ENCODE data around the gene KCND3. TPM values are rescaled to one million over a fixed set of nuclear protein-coding genes. Genes with fewer than 3 reads are reported as not detected.

KCND3 gene
- total and polyA plus RNA-seq, 5 experiments from 2014 or later, result 0.02 to 0.13 (median 0.06) TPM; not detected in 2

GRCh38 chr1:111857194-111857651 lies 132.2 kb downstream of the KCND3 start:
- H3K36me3 Mint-ChIP-seq, result no peaks in the 10 kb centered on the region
- DNase-seq (no peak), ATAC-seq (no peak)
- peaks cover 0 to 2% (median 0%) of the 10 kb centered on the region in 9 donors for H3K9me3 Mint-ChIP-seq
- H3K27ac Mint-ChIP-seq, result no peak overlapping the region
- peaks cover 8 to 78% (median 32%) of the 10 kb centered on the region in 5 donors for H3K27me3 Mint-ChIP-seq
- POLR2A ChIA-PET, result no interaction called here
- H3K4me3 Mint-ChIP-seq, result no peak overlapping the region
- H3K4me1 Mint-ChIP-seq, result no peaks in the 10 kb centered on the region

GRCh38 chr1:111856411-111857185 lies 132.9 kb downstream of the KCND3 start:
- H3K27ac Mint-ChIP-seq, result no peak overlapping the region
- no peak for DNase-seq
- H3K9me3 Mint-ChIP-seq, result peaks cover 0 to 2% (median 0%) of the 10 kb centered on the region in 9 donors
- peaks cover 8 to 78% (median 33%) of the 10 kb centered on the region in 5 donors for H3K27me3 Mint-ChIP-seq
- H3K36me3 Mint-ChIP-seq, result no peaks in the 10 kb centered on the region
- ATAC-seq, result no peak
- no peak overlapping the region for H3K4me3 Mint-ChIP-seq
- POLR2A ChIA-PET, result no interaction called here
- H3K4me1 Mint-ChIP-seq, result no peaks in the 10 kb centered on the region

- Mint-ChIP-seq H3K4me3 (no peak overlapping the region), H3K36me3 (no peaks in the 10 kb centered on the region), H3K9me3 (peaks cover 0 to 2% (median 0%) of the 10 kb centered on the region in 9 donors), H3K4me1 (no peaks in the 10 kb centered on the region), H3K27ac (no peak overlapping the region), H3K27me3 (peaks cover 10 to 78% (median 35%) of the 10 kb centered on the region in 5 donors)
- ATAC-seq, result no peak
- POLR2A ChIA-PET, result no interaction called here
- no peak for DNase-seq
Measured at GRCh38 chr1:111855260-111855659, 134.2 kb downstream of the KCND3 start.

- Mint-ChIP-seq H3K9me3 (peaks cover 0 to 2% (median 0%) of the 10 kb centered on the region in 9 donors), H3K4me3 (no peak overlapping the region), H3K36me3 (peaks cover 0 to 2% (median 0%) of the 10 kb centered on the region in 3 donors), H3K27ac (no peak overlapping the region), H3K4me1 (no peaks in the 10 kb centered on the region), H3K27me3 (peaks cover 10 to 63% (median 35%) of the 10 kb centered on the region in 5 donors)
- DNase-seq, result no peak
- no peak for ATAC-seq
- POLR2A ChIA-PET, result no interaction called here
Measured at GRCh38 chr1:111852261-111852721, 137.2 kb downstream of the KCND3 start.

GRCh38 chr1:111851552-111851951 lies 137.9 kb downstream of the KCND3 start:
- ATAC-seq (no peak), DNase-seq (no peak)
- H3K9me3 Mint-ChIP-seq, result peaks cover 0 to 2% (median 0%) of the 10 kb centered on the region in 9 donors
- POLR2A ChIA-PET, result no interaction called here
- H3K4me3 Mint-ChIP-seq, result no peak overlapping the region
- H3K4me1 Mint-ChIP-seq, result no peaks in the 10 kb centered on the region
- peaks cover 0 to 2% (median 0%) of the 10 kb centered on the region in 3 donors for H3K36me3 Mint-ChIP-seq
- H3K27me3 Mint-ChIP-seq, result peaks cover 7 to 56% (median 35%) of the 10 kb centered on the region in 5 donors
- H3K27ac Mint-ChIP-seq, result no peak overlapping the region

- Mint-ChIP-seq H3K27ac (peak overlapping the region in 1 of 10 donors; percentile 40), H3K4me1 (no peaks in the 10 kb centered on the region)
- POLR2A ChIA-PET, result no interaction called here
Measured at GRCh38 chr1:111850109-111850508, 139.4 kb downstream of the KCND3 start.

GRCh38 chr1:111848852-111849545 lies 140.5 kb downstream of the KCND3 start:
- no peak overlapping the region for H3K27ac Mint-ChIP-seq
- no peaks in the 10 kb centered on the region for H3K9me3 Mint-ChIP-seq
- peaks cover 13 to 66% (median 36%) of the 10 kb centered on the region in 5 donors for H3K27me3 Mint-ChIP-seq
- no peaks in the 10 kb centered on the region for H3K4me1 Mint-ChIP-seq
- no peak overlapping the region for H3K4me3 Mint-ChIP-seq
- POLR2A ChIA-PET, result no interaction called here
- H3K36me3 Mint-ChIP-seq, result peaks cover 0 to 2% (median 0%) of the 10 kb centered on the region in 3 donors
- ATAC-seq (no peak), DNase-seq (no peak)

More at GRCh38 chr1:111850109-111850508, 139.4 kb downstream of the KCND3 start:
- ATAC-seq (no peak), DNase-seq (no peak)
- H3K9me3 Mint-ChIP-seq, result no peaks in the 10 kb centered on the region
- H3K4me3 Mint-ChIP-seq, result no peak overlapping the region
- H3K27me3 Mint-ChIP-seq, result peaks cover 7 to 63% (median 29%) of the 10 kb centered on the region in 5 donors
- H3K36me3 Mint-ChIP-seq, result peaks cover 0 to 2% (median 0%) of the 10 kb centered on the region in 3 donors

GRCh38 chr1:111847466-111847865 lies 142.0 kb downstream of the KCND3 start:
- Mint-ChIP-seq H3K4me1 (no peaks in the 10 kb centered on the region), H3K9me3 (no peaks in the 10 kb centered on the region), H3K36me3 (peaks cover 0 to 2% (median 0%) of the 10 kb centered on the region in 3 donors), H3K4me3 (no peak overlapping the region), H3K27me3 (peaks cover 12 to 52% (median 29%) of the 10 kb centered on the region in 5 donors), H3K27ac (no peak overlapping the region)
- ATAC-seq (no peak), DNase-seq (no peak)
- POLR2A ChIA-PET, result no interaction called here

- Mint-ChIP-seq H3K27me3 (peaks cover 12 to 46% (median 26%) of the 10 kb centered on the region in 5 donors), H3K4me1 (no peaks in the 10 kb centered on the region), H3K27ac (peak overlapping the region in 1 of 10 donors; percentile 1), H3K4me3 (no peak overlapping the region), H3K9me3 (no peaks in the 10 kb centered on the region), H3K36me3 (peaks cover 0 to 2% (median 0%) of the 10 kb centered on the region in 3 donors)
- POLR2A ChIA-PET, result no interaction called here
- no peak for DNase-seq
- ATAC-seq, result no peak
Measured at GRCh38 chr1:111846842-111847241, 142.6 kb downstream of the KCND3 start.

- no peak for ATAC-seq
- no peak overlapping the region for H3K27ac Mint-ChIP-seq
- no peaks in the 10 kb centered on the region for H3K36me3 Mint-ChIP-seq
- H3K4me3 Mint-ChIP-seq, result no peak overlapping the region
- DNase-seq, result no peak
- H3K4me1 Mint-ChIP-seq, result no peaks in the 10 kb centered on the region
- H3K9me3 Mint-ChIP-seq, result no peaks in the 10 kb centered on the region
- H3K27me3 Mint-ChIP-seq, result peaks cover 7 to 36% (median 16%) of the 10 kb centered on the region in 5 donors
- POLR2A ChIA-PET, result no interaction called here
Measured at GRCh38 chr1:111843177-111843576, 146.3 kb downstream of the KCND3 start.

GRCh38 chr1:111842411-111842810 lies 147.1 kb downstream of the KCND3 start:
- Mint-ChIP-seq H3K4me3 (no peak overlapping the region), H3K27me3 (peaks cover 7 to 36% (median 14%) of the 10 kb centered on the region in 5 donors), H3K9me3 (no peaks in the 10 kb centered on the region), H3K27ac (no peak overlapping the region), H3K36me3 (no peaks in the 10 kb centered on the region), H3K4me1 (no peaks in the 10 kb centered on the region)
- POLR2A ChIA-PET, result no interaction called here
- ATAC-seq (no peak), DNase-seq (no peak)

GRCh38 chr1:111841746-111842145 lies 147.7 kb downstream of the KCND3 start:
- Mint-ChIP-seq H3K9me3 (no peaks in the 10 kb centered on the region), H3K27ac (no peak overlapping the region), H3K4me3 (no peak overlapping the region), H3K27me3 (peaks cover 7 to 37% (median 14%) of the 10 kb centered on the region in 5 donors), H3K36me3 (no peaks in the 10 kb centered on the region), H3K4me1 (no peaks in the 10 kb centered on the region)
- DNase-seq (no peak), ATAC-seq (no peak)
- POLR2A ChIA-PET, result no interaction called here

GRCh38 chr1:111841189-111841588 lies 148.3 kb downstream of the KCND3 start:
- no peaks in the 10 kb centered on the region for H3K9me3 Mint-ChIP-seq
- DNase-seq, result no peak
- H3K4me3 Mint-ChIP-seq, result no peak overlapping the region
- H3K27me3 Mint-ChIP-seq, result peaks cover 7 to 38% (median 13%) of the 10 kb centered on the region in 5 donors
- no peak overlapping the region for H3K27ac Mint-ChIP-seq
- H3K36me3 Mint-ChIP-seq, result no peaks in the 10 kb centered on the region
- no peaks in the 10 kb centered on the region for H3K4me1 Mint-ChIP-seq
- no peak for ATAC-seq
- POLR2A ChIA-PET, result no interaction called here

All from naive thymus-derived CD8-positive, alpha-beta T cell (primary cell).